Tibial nerve (tissue), 4 donors: ENCODE data around the gene LRTM2. TPM values are rescaled to one million over a fixed set of nuclear protein-coding genes. Genes with fewer than 3 reads are reported as not detected.

ENCODE experiments used
- DNase-seq, 2 donors: peaks; one replicate each; pipeline ENCODE4 v3.0.0-alpha.2; 2019; ENCODE audit warnings: low spot score in 2 of 2
- H3K27ac ChIP-seq, 4 donors: fragments of 200-600 bp; sonication (generic) in 3 of 4; one replicate each; pipeline ENCODE4 v1.5.1; 2017 to 2019; ENCODE audit warnings: mild to moderate bottlenecking in 1 of 4
- H3K27me3 ChIP-seq, 2 donors: fragments of 200-600 bp; sonication (generic) in 1 of 2; one replicate each; pipeline versions ENCODE4 v1.5.1 to v1.6.0; 2017 to 2019
- H3K36me3 ChIP-seq, 3 donors: fragments of 200-600 bp; sonication (generic); one replicate each; pipeline ENCODE4 v1.5.1; 2018 to 2019
- H3K4me1 ChIP-seq, 4 donors: fragments of 200-600 bp; sonication (generic) in 3 of 4; one replicate each; pipeline ENCODE4 v1.5.1; 2017 to 2019
- H3K4me3 ChIP-seq, 4 donors: fragments of 200-600 bp; sonication (generic) in 3 of 4; one replicate each; pipeline ENCODE4 v1.5.1; 2017 to 2019; ENCODE audit warnings: mild to moderate bottlenecking in 1 of 4, moderate library complexity in 1 of 4
- H3K9me3 ChIP-seq, 4 donors: fragments of 200-600 bp; sonication (generic) in 3 of 4; one replicate each; pipeline ENCODE4 v1.5.1; 2017 to 2019
- CTCF ChIP-seq, 5 experiments: fragments of 200-600 bp in 3 of 5; fragments of 450-650 bp in 2 of 5; sonication (generic) in 3 of 5; IDR thresholded peaks; one replicate each; pipeline ENCODE4 v1.5.1; 2016 to 2019; ENCODE audit warnings: antibody characterized with exemption in 5 of 5, mild to moderate bottlenecking in 3 of 5, moderate library complexity in 2 of 5
- EP300 ChIP-seq, 2 donors: sonication (generic); formaldehyde crosslinking; IDR thresholded peaks; one replicate each; pipeline ENCODE4 v1.6.1; 2017; ENCODE audit warnings: antibody characterized with exemption in 2 of 2, mild to moderate bottlenecking in 1 of 2
- POLR2A ChIP-seq, 2 donors: fragments of 450-650 bp; IDR thresholded peaks; one replicate each; pipeline ENCODE4 v1.6.1; 2017; ENCODE audit warnings: antibody characterized with exemption in 2 of 2, mild to moderate bottlenecking in 2 of 2, moderate library complexity in 2 of 2
- WGBS, 2 donors: methylation state at CpG; one replicate each; pipeline ENCODE4 v1.1.5; 2018; 5-methylcytosine and 5-hydroxymethylcytosine counted together
- total RNA-seq, 4 donors: library from RNA; depleted of rRNA; stranded (reverse); fragments of >200 nt; gene quantifications; one replicate each; pipeline ENCODE4 v1.1.0, GENCODE V29; 2016

The LRTM2 gene
- total RNA-seq, 4 donors from 2014 or later = not detected

GRCh38 chr12:1778911-1779310 lies 41.5 kb upstream of the LRTM2 start:
- no peaks in the 10 kb centered on the region for H3K36me3 ChIP-seq
- peaks cover 0 to 82% (median 23%) of the 10 kb centered on the region in 4 donors for H3K4me1 ChIP-seq
- TF ChIP-seq EP300 (IDR thresholded peaks at IDR 0.05) (no peak), CTCF (IDR thresholded peaks at IDR 0.05) (no peak), POLR2A (IDR thresholded peaks at IDR 0.05) (no peak)
- no peak for DNase-seq
- no peak overlapping the region for H3K4me3 ChIP-seq
- H3K9me3 ChIP-seq = no peaks in the 10 kb centered on the region
- H3K27ac ChIP-seq = peak overlapping the region in 3 of 4 donors; percentile 4 to 82 (median 77)
- 71 to 72% methylated on average over 4 of the region's 4 CpGs for WGBS, 2 donors
- no peaks in the 10 kb centered on the region for H3K27me3 ChIP-seq

GRCh38 chr12:1779783-1780182 lies 40.6 kb upstream of the LRTM2 start:
- no peak for DNase-seq
- Histone ChIP-seq H3K36me3 (no peaks in the 10 kb centered on the region), H3K4me1 (peaks cover 0 to 75% (median 18%) of the 10 kb centered on the region in 4 donors), H3K9me3 (no peaks in the 10 kb centered on the region), H3K4me3 (no peak overlapping the region), H3K27me3 (no peaks in the 10 kb centered on the region), H3K27ac (peak overlapping the region; percentile 4 to 82 (median 66))
- 13 to 26% methylated on average over 1 of the region's 1 CpG for WGBS, 2 donors
- TF ChIP-seq EP300 (IDR thresholded peaks at IDR 0.05) (peak in 1 of 2 donors; percentile 27), CTCF (IDR thresholded peaks at IDR 0.05) (no peak)

GRCh38 chr12:1781772-1782171 lies 38.6 kb upstream of the LRTM2 start:
- 35 to 39% methylated on average over 2 of the region's 2 CpGs for WGBS, 2 donors
- DNase-seq = no peak
- no peaks in the 10 kb centered on the region for H3K9me3 ChIP-seq
- peak overlapping the region in 3 of 4 donors; percentile 18 to 82 (median 77) for H3K27ac ChIP-seq
- H3K36me3 ChIP-seq = peaks cover 0 to 17% (median 0%) of the 10 kb centered on the region in 3 donors
- H3K4me3 ChIP-seq = no peak overlapping the region
- no peaks in the 10 kb centered on the region for H3K27me3 ChIP-seq
- TF ChIP-seq EP300 (IDR thresholded peaks at IDR 0.05) (no peak), CTCF (IDR thresholded peaks at IDR 0.05) (no peak), POLR2A (IDR thresholded peaks at IDR 0.05) (no peak)
- H3K4me1 ChIP-seq = peaks cover 0 to 56% (median 12%) of the 10 kb centered on the region in 4 donors

GRCh38 chr12:1782215-1782614 lies 38.1 kb upstream of the LRTM2 start:
- Histone ChIP-seq H3K27me3 (no peaks in the 10 kb centered on the region), H3K4me3 (no peak overlapping the region), H3K27ac (peak overlapping the region in 3 of 4 donors; percentile 18 to 82 (median 77)), H3K9me3 (no peaks in the 10 kb centered on the region), H3K4me1 (peaks cover 0 to 52% (median 12%) of the 10 kb centered on the region in 4 donors), H3K36me3 (peaks cover 0 to 22% (median 0%) of the 10 kb centered on the region in 3 donors)
- 45 to 46% methylated on average over 2 of the region's 2 CpGs for WGBS, 2 donors
- no peak for DNase-seq
- TF ChIP-seq CTCF (IDR thresholded peaks at IDR 0.05) (no peak), POLR2A (IDR thresholded peaks at IDR 0.05) (no peak), EP300 (IDR thresholded peaks at IDR 0.05) (no peak)

- Histone ChIP-seq H3K36me3 (peaks cover 0 to 32% (median 0%) of the 10 kb centered on the region in 3 donors), H3K27ac (peak overlapping the region in 2 of 4 donors; percentile 59 to 71), H3K4me1 (peaks cover 0 to 29% (median 2%) of the 10 kb centered on the region in 4 donors), H3K9me3 (no peaks in the 10 kb centered on the region), H3K27me3 (no peaks in the 10 kb centered on the region), H3K4me3 (no peak overlapping the region)
- TF ChIP-seq EP300 (IDR thresholded peaks at IDR 0.05) (no peak), POLR2A (IDR thresholded peaks at IDR 0.05) (no peak), CTCF (IDR thresholded peaks at IDR 0.05) (no peak)
- no peak for DNase-seq
- 63 to 68% methylated on average over 6 of the region's 6 CpGs for WGBS, 2 donors
Observed at GRCh38 chr12:1787714-1788113, 32.7 kb upstream of the LRTM2 start.
